Stomach (tissue), 9 donors: ENCODE results near the gene CYTH2. TPM values are rescaled to one million over a fixed set of nuclear protein-coding genes. Genes with fewer than 3 reads are reported as not detected.
"Not testable (repeated sequence)": the region's sequence is repeated elsewhere in the genome, so short reads cannot be mapped to it uniquely, and the experiment has no call there.

Source experiments
- DNase-seq, 2 donors: peaks; one replicate each; pipeline versions ENCODE4 v3.0.0 to v3.0.0-alpha.2; 2013 to 2019
- H3K27ac ChIP-seq, 5 donors: fragments of 200-600 bp in 4 of 5; sonication (generic) in 4 of 5; one replicate each; pipeline ENCODE4 v1.5.1; 2013 to 2019; ENCODE audit warnings: mild to moderate bottlenecking in 1 of 5, moderate library complexity in 1 of 5
- H3K27me3 ChIP-seq, 3 donors: fragments of 200-600 bp; sonication (generic); one replicate each; pipeline ENCODE4 v1.5.1; 2017 to 2019; ENCODE audit warnings: mixed run types in 1 of 3
- H3K36me3 ChIP-seq, 4 donors: fragments of 200-600 bp; sonication (generic); 1 replicate in 3 of 4; 2 replicates in 1 of 4; pipeline ENCODE4 v1.5.1; 2016 to 2019
- H3K4me1 ChIP-seq, 4 donors: fragments of 200-600 bp; sonication (generic); one replicate each; pipeline ENCODE4 v1.5.1; 2016 to 2019
- H3K4me3 ChIP-seq, 4 donors: fragments of 200-600 bp; sonication (generic) in 3 of 4; one replicate each; pipeline ENCODE4 v1.5.1; 2016 to 2019; ENCODE audit warnings: mild to moderate bottlenecking in 1 of 4
- H3K9me3 ChIP-seq, 4 donors: fragments of 200-600 bp; sonication (generic); one replicate each; pipeline ENCODE4 v1.5.1; 2016 to 2019
- EP300 ChIP-seq: sonication (generic); formaldehyde crosslinking; IDR thresholded peaks from one replicate; pipeline ENCODE4 v1.6.1; 2017; ENCODE audit warnings: antibody characterized with exemption
- POLR2A ChIP-seq, 4 donors: fragments of 450-650 bp; IDR thresholded peaks; one replicate each; pipeline ENCODE4 v1.6.1; 2016; ENCODE audit warnings: antibody characterized with exemption in 4 of 4, control low read depth in 2 of 4, mild to moderate bottlenecking in 1 of 4, moderate library complexity in 1 of 4
- POLR2AphosphoS5 ChIP-seq, 3 donors: sonication (generic); formaldehyde crosslinking; IDR thresholded peaks; one replicate each; pipeline ENCODE4 v1.6.1; 2016; ENCODE audit warnings: antibody characterized with exemption in 3 of 3
- WGBS, 5 donors: extraction: QIAGEN DNeasy Blood & Tissue Kit in 3 of 5; methylation state at CpG; one replicate each; pipeline versions ENCODE4 v1.1.5 to v1.1.7; 2013 to 2018; 5-methylcytosine and 5-hydroxymethylcytosine counted together
- intact Hi-C: fragments of 100-400 bp; cut with DNase I; formaldehyde crosslinking; loops from one replicate; pipeline ENCODE4 v1.15.1; 2023; ENCODE audit warnings: low total_unique reads
- polyA plus RNA-seq, 3 donors: library from polyadenylated mRNA; stranded (reverse); fragments of 200-250 nt; gene quantifications; one replicate each; pipeline ENCODE4 v1.2.3, GENCODE V29; 2013
- total RNA-seq, 5 donors: library from RNA; depleted of rRNA; stranded (reverse); fragments of >200 nt; gene quantifications; one replicate each; pipeline versions ENCODE4 v1.1.0 to v1.2.3, GENCODE V29; 2014 to 2016
- TF ChIP-seq, protein P1 (sequence below), 7 experiments: fragments of 450-650 bp in 4 of 7; fragments of 200-600 bp in 3 of 7; sonication (generic) in 3 of 7; IDR thresholded peaks; one replicate each; pipeline ENCODE4 v1.5.1; 2016 to 2019; ENCODE audit warnings: antibody characterized with exemption in 7 of 7, control low read depth in 2 of 7, mild to moderate bottlenecking in 1 of 7
- donor health status: healthy with polysubstance abuse.
- donor health status: Bipolar disorder and iron deficiency.
- donor health status: healthy.

CYTH2 gene
- total and polyA plus RNA-seq, 8 donors = 39.3 to 229 (median 69.4) TPM

- Histone ChIP-seq H3K27ac (no peak overlapping the region), H3K9me3 (no peaks in the 10 kb centered on the region), H3K4me1 (peaks cover 8 to 11% (median 10%) of the 10 kb centered on the region in 4 donors), H3K4me3 (no peak overlapping the region), H3K36me3 (no peaks in the 10 kb centered on the region), H3K27me3 (peaks cover 3 to 8% (median 7%) of the 10 kb centered on the region in 3 donors)
- TF ChIP-seq EP300 = no peak
- TF ChIP-seq, protein P1, sequence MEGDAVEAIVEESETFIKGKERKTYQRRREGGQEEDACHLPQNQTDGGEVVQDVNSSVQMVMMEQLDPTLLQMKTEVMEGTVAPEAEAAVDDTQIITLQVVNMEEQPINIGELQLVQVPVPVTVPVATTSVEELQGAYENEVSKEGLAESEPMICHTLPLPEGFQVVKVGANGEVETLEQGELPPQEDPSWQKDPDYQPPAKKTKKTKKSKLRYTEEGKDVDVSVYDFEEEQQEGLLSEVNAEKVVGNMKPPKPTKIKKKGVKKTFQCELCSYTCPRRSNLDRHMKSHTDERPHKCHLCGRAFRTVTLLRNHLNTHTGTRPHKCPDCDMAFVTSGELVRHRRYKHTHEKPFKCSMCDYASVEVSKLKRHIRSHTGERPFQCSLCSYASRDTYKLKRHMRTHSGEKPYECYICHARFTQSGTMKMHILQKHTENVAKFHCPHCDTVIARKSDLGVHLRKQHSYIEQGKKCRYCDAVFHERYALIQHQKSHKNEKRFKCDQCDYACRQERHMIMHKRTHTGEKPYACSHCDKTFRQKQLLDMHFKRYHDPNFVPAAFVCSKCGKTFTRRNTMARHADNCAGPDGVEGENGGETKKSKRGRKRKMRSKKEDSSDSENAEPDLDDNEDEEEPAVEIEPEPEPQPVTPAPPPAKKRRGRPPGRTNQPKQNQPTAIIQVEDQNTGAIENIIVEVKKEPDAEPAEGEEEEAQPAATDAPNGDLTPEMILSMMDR (IDR thresholded peaks at IDR 0.05) = no peak
- no peak for TF ChIP-seq POLR2AphosphoS5 (IDR thresholded peaks at IDR 0.05)
- TF ChIP-seq POLR2A (IDR thresholded peaks at IDR 0.05) = no peak
- intact Hi-C loops = no loop called here
- 65 to 97% (median 83%) methylated on average over 3 of the region's 3 CpGs for WGBS, 5 donors
- no peak for DNase-seq
Observed at GRCh38 chr19:48518207-48518606, 49.0 kb downstream of the CYTH2 start.

DNA sequence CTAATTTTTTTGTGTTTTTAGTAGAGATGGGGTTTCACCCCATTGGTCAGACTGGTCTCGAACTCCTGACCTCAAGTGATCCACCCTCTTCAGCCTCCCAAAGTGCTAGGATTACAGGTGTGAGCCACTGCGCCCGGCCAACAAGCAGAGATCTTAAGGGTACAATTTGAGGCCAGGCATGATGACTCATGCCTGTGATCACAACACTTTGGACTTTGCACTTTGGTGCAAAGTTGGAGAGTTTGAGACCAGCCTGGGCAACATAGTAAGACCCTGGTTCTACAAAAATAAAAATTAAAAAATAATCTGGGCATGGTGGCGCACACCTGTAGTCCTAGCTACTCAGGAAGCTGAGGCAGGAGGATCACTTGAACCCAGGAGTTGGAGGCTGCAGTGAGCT lies 50.3 kb downstream of the CYTH2 start:
- H3K9me3 ChIP-seq, H3K27ac ChIP-seq, DNase-seq, intact Hi-C loops, H3K36me3 ChIP-seq, H3K27me3 ChIP-seq, H3K4me3 ChIP-seq, H3K4me1 ChIP-seq: not testable (repeated sequence)
- 75 to 86% (median 81%) methylated on average over 4 of the region's 4 CpGs for WGBS, 5 donors

- DNase-seq = no peak
- 51 to 67% (median 62%) methylated on average over 4 of the region's 4 CpGs for WGBS, 5 donors
- TF ChIP-seq POLR2A (IDR thresholded peaks at IDR 0.05) (no peak), POLR2AphosphoS5 (IDR thresholded peaks at IDR 0.05) (no peak), EP300 (no peak)
- TF ChIP-seq, protein P1 (IDR thresholded peaks at IDR 0.05) = no peak
- Histone ChIP-seq H3K4me3 (no peak overlapping the region), H3K36me3 (no peaks in the 10 kb centered on the region), H3K9me3 (peaks cover 5 to 14% (median 12%) of the 10 kb centered on the region in 4 donors), H3K27ac (no peak overlapping the region), H3K27me3 (no peaks in the 10 kb centered on the region), H3K4me1 (no peaks in the 10 kb centered on the region)
- intact Hi-C loops = no loop called here
Observed at GRCh38 chr19:48520134-48520533, 51.0 kb downstream of the CYTH2 start.

GRCh38 chr19:48524221-48524620 lies 55.1 kb downstream of the CYTH2 start:
- no peaks in the 10 kb centered on the region for H3K36me3 ChIP-seq
- no peak for DNase-seq
- 78 to 94% (median 85%) methylated on average over 2 of the region's 2 CpGs for WGBS, 5 donors
- H3K4me1 ChIP-seq = no peaks in the 10 kb centered on the region
- H3K9me3 ChIP-seq = peaks cover 23 to 49% (median 37%) of the 10 kb centered on the region in 4 donors
- no peak overlapping the region for H3K27ac ChIP-seq
- H3K4me3 ChIP-seq = no peak overlapping the region
- intact Hi-C loops = no loop called here
- H3K27me3 ChIP-seq = no peaks in the 10 kb centered on the region
- TF ChIP-seq EP300 (no peak), POLR2A (IDR thresholded peaks at IDR 0.05) (no peak), POLR2AphosphoS5 (IDR thresholded peaks at IDR 0.05) (no peak)
- TF ChIP-seq, protein P1 (IDR thresholded peaks at IDR 0.05) = no peak

DNA sequence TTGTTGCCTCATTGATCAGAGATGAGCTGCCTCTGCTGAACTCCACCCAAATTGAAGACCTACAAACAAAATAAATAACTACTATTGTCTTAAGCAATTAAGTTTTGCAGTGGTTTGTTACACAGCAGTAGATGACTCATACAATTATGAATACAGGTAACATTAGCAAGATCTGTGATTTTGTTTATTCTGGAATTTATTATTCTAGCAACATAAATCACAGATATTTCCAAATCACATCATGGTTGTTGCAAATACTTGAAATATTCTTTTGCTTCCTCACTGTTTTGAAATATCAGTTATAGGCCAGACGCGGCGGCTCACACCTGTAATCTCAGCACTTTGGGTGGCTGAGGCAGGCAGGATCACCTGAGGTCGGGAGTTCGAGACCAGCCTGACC lies 55.6 kb downstream of the CYTH2 start:
- no peak overlapping the region for H3K27ac ChIP-seq
- 95 to 97% (median 97%) methylated on average over 5 of the region's 5 CpGs for WGBS, 5 donors
- TF ChIP-seq POLR2A (IDR thresholded peaks at IDR 0.05) (no peak), EP300 (no peak), POLR2AphosphoS5 (IDR thresholded peaks at IDR 0.05) (no peak)
- no peak for DNase-seq
- H3K36me3 ChIP-seq = no peaks in the 10 kb centered on the region
- H3K4me3 ChIP-seq = no peak overlapping the region
- H3K9me3 ChIP-seq = peaks cover 25 to 54% (median 41%) of the 10 kb centered on the region in 4 donors
- H3K4me1 ChIP-seq = no peaks in the 10 kb centered on the region
- H3K27me3 ChIP-seq = no peaks in the 10 kb centered on the region
- intact Hi-C loops = no loop called here
